SK-N-SH treated with all-trans-retinoic acid at 6 μM for 48 hours (cell line): ENCODE measurements around the gene PRRC2C.

Experiments used
- ATAC-seq: fragments of 200-7000 bp; cut with Tn5 transposase; 3 replicates; pipeline ENCODE4 v1.9.1; 2020; ENCODE audit warnings: mild to moderate bottlenecking, moderate library complexity
- BACH2 ChIP-seq: fragments of 250-450 bp; sonication (Bioruptor Pico); IDR thresholded peaks from 2 replicates; pipeline ENCODE4 v1.9.0; 2021; ENCODE audit warnings: mild to moderate bottlenecking, borderline replicate concordance
- CSRNP3 ChIP-seq: fragments of 250-450 bp; sonication (Bioruptor Pico); IDR thresholded peaks from 2 replicates; pipeline ENCODE4 v1.5.1; 2021; ENCODE audit warnings: mild to moderate bottlenecking, moderate library complexity
- ESRRG ChIP-seq: fragments of 250-450 bp; sonication (Bioruptor Pico); IDR thresholded peaks from 2 replicates; pipeline ENCODE4 v1.6.1; 2021; ENCODE audit warnings: mild to moderate bottlenecking
- PATZ1 ChIP-seq: fragments of 250-450 bp; sonication (Bioruptor Pico); IDR thresholded peaks from 2 replicates; pipeline ENCODE4 v1.8.0; 2020; ENCODE audit warnings: mild to moderate bottlenecking, moderate library complexity, borderline replicate concordance
- POU6F1 ChIP-seq: fragments of 250-450 bp; sonication (Bioruptor Pico); IDR thresholded peaks from 2 replicates; pipeline ENCODE4 v1.8.0; 2021; ENCODE audit warnings: low read depth, mild to moderate bottlenecking, moderate library complexity, borderline replicate concordance
- PPARA ChIP-seq: fragments of 250-450 bp; sonication (Bioruptor Pico); IDR thresholded peaks from 2 replicates; pipeline ENCODE4 v1.5.0; 2020; ENCODE audit warnings: mild to moderate bottlenecking, borderline replicate concordance
- RARB ChIP-seq: fragments of 250-450 bp; sonication (Bioruptor Pico); IDR thresholded peaks from 2 replicates; pipeline ENCODE4 v1.8.0; 2021; ENCODE audit warnings: mild to moderate bottlenecking, moderate library complexity
- SNAI2 ChIP-seq: fragments of 250-450 bp; sonication (Bioruptor Pico); IDR thresholded peaks from 2 replicates; pipeline ENCODE4 v1.5.0; 2020; ENCODE audit warnings: mild to moderate bottlenecking, moderate library complexity
- TCF4 ChIP-seq: fragments of 250-450 bp; sonication (Bioruptor Pico); IDR thresholded peaks from 2 replicates; pipeline ENCODE4 v1.8.0; 2021; ENCODE audit warnings: mild to moderate bottlenecking, moderate library complexity, borderline replicate concordance
- TOX ChIP-seq: fragments of 250-450 bp; sonication (Bioruptor Pico); IDR thresholded peaks from 2 replicates; pipeline ENCODE4 v1.8.0; 2021; ENCODE audit warnings: mild to moderate bottlenecking, moderate library complexity, borderline replicate concordance
- ZC3H10 ChIP-seq: fragments of 250-450 bp; sonication (Bioruptor Pico); IDR thresholded peaks from 2 replicates; pipeline ENCODE4 v1.5.1; 2021; ENCODE audit warnings: mild to moderate bottlenecking, moderate library complexity
- ZNF565 ChIP-seq: fragments of 450-650 bp; formaldehyde crosslinking; conservative IDR thresholded peaks from 2 replicates; pipeline ENCODE4 v1.5.0; 2020; ENCODE audit warnings: low read depth, mild to moderate bottlenecking, moderate library complexity
- ZNF8 ChIP-seq: fragments of 450-650 bp; formaldehyde crosslinking; IDR thresholded peaks from 2 replicates; pipeline ENCODE4 v1.5.0; 2020; ENCODE audit warnings: mild to moderate bottlenecking, moderate library complexity

PRRC2C gene

GRCh38 chr1:171641076-171641864 lies 155.9 kb downstream of the PRRC2C start:
- TF ChIP-seq PATZ1 (no peak), TCF4 (CRISPR knock-in tag) (no peak), BACH2 (CRISPR knock-in tag) (no peak), ZNF8 (CRISPR knock-in tag) (no peak), ZC3H10 (CRISPR knock-in tag) (no peak), SNAI2 (CRISPR knock-in tag) (no peak), POU6F1 (CRISPR knock-in tag) (no peak), CSRNP3 (CRISPR knock-in tag) (no peak), PPARA (CRISPR knock-in tag) (no peak), ZNF565 (no peak), RARB (CRISPR knock-in tag) (no peak)
- TF ChIP-seq, all 23 proteins: peak for 0
- ATAC-seq = no peak

GRCh38 chr1:171642197-171642596 lies 156.9 kb downstream of the PRRC2C start:
- TF ChIP-seq ZNF565 (no peak), TOX (CRISPR knock-in tag) (no peak), ESRRG (CRISPR knock-in tag) (no peak), POU6F1 (CRISPR knock-in tag) (no peak), BACH2 (CRISPR knock-in tag) (no peak)

More at GRCh38 chr1:171642197-171642596, 156.9 kb downstream of the PRRC2C start:
- ATAC-seq = no peak
